Fibroblast of the aortic adventitia (primary cell): ENCODE data around the gene B3GAT1. TPM values are rescaled to one million over a fixed set of nuclear protein-coding genes. Genes with fewer than 3 reads are reported as not detected.
"Not testable (repeated sequence)": the region's sequence is repeated elsewhere in the genome, so short reads cannot be mapped to it uniquely, and the experiment has no call there.

Experiments
- DNase-seq: peaks from one replicate; pipeline ENCODE4 v3.0.0-alpha.2; 2010; ENCODE audit warnings: low read depth
- H3K4me3 ChIP-seq: 2 replicates; pipeline ENCODE4 v1.5.1; 2011; ENCODE audit warnings: low read depth, mild to moderate bottlenecking, control low read depth, low read length, moderate library complexity
- total RNA-seq: library from RNA; depleted of rRNA; stranded (reverse); fragments of >200 nt; gene quantifications from 2 replicates; pipeline ENCODE4 v1.2.3, GENCODE V29; 2012; ENCODE audit warnings: low replicate concordance
- TF ChIP-seq, protein P1 (sequence below): IDR thresholded peaks from 2 replicates; pipeline ENCODE4 v1.5.1; 2011; ENCODE audit warnings: mild to moderate bottlenecking, low read length, control low read depth, inconsistent platforms; ENCODE audit not compliant: insufficient read depth

The B3GAT1 gene
- total RNA-seq, 1 donor, result not detected

DNA sequence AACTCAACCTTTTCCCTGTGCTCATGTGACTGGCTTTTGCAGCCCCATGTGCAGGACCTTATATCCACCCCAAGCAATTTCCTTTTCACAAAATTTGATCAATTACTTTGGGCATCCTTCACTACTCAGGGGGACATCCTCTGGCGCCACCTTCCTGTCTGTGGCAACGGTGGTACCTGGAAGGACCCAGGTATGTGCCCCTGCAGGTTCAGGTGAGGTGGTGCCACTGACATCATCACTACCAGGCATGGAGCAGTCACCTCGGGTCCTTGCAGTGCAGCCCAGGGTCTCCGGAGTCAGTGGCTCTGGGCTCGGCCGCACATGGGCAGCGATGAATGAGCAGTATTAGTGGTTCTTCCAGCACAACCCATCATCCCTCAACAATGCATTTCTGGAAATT is 37.7 kb upstream of the B3GAT1 start:
- TF ChIP-seq, protein P1, sequence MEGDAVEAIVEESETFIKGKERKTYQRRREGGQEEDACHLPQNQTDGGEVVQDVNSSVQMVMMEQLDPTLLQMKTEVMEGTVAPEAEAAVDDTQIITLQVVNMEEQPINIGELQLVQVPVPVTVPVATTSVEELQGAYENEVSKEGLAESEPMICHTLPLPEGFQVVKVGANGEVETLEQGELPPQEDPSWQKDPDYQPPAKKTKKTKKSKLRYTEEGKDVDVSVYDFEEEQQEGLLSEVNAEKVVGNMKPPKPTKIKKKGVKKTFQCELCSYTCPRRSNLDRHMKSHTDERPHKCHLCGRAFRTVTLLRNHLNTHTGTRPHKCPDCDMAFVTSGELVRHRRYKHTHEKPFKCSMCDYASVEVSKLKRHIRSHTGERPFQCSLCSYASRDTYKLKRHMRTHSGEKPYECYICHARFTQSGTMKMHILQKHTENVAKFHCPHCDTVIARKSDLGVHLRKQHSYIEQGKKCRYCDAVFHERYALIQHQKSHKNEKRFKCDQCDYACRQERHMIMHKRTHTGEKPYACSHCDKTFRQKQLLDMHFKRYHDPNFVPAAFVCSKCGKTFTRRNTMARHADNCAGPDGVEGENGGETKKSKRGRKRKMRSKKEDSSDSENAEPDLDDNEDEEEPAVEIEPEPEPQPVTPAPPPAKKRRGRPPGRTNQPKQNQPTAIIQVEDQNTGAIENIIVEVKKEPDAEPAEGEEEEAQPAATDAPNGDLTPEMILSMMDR, result no peak
- no peak overlapping the region for H3K4me3 ChIP-seq
- no peak for DNase-seq

DNA sequence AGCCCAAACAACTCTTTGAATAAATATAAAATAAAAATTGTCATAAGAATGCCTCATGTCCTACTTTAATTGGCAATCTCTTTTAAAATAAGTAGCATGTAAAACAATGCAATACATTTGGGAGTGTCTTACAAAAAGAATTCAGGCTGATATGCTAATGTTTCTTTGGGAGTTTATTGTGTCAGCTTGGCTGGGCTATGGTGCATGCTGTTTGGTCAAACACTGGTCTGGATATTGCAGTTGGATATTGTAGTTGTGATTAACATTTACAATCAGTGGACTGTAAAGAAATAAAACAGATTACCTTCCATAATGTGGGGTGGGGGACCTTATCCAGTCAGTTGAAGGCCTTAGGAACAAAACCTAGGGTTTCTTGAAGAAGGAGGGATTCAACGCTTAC is 37.0 kb upstream of the B3GAT1 start:
- TF ChIP-seq, protein P1, result no peak
- H3K4me3 ChIP-seq, result no peak overlapping the region
- no peak for DNase-seq

DNA sequence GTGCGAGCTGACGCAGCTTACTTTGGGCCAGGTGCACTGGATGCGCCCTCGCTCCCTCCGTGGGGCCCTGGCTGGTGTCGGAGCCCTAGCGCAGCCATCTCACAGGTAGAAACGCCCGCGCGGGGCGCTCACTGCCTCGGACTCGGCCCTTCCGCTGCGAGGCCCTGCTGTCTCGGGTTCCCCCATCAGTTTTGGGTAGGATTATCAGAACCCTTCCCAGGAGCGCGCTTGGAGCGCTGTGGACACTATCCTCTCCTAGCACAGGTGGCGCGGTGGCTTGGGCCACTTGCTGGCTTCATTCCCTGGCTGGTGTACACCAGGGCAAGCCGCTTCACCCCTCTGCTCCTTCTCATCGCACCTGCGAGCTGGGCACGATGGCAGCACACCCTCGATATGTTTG is 35.7 kb upstream of the B3GAT1 start:
- TF ChIP-seq, protein P1, result no peak
- DNase-seq, result no peak
- H3K4me3 ChIP-seq, result no peak overlapping the region

DNA sequence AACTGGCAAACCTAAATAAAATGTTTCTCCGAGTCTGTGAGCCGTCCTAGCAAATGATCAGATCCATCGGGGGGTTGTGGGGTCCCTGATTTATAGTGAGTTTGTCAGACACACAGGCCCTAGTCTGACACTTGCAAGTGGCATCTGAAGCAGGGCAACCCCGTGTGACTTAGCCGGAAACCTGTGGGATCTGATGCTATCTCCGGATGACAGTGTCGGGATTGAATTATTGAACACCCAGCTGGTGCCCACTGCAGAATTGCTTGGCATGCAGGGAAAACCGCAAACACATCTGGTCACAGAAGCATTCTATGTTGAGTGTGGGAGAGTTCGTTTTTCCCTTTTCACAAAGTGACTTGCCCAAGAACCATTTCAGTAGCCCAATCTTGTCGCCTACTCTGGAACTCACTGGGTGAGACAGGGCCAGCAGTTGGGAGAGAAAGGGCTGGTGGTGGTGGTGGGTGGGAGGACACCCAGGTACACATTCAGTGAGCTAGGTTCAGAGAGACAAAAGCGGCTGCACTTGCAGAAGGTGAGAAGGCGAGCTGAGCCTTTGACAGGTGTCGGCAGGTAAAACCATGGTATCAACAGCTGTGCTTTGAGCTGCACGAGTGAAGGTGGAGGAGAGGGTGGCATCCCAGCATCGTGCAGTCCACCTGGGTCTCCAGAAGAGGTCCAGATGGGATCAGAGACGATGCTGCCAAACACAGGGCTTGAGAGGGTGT is 33.7 kb upstream of the B3GAT1 start:
- H3K4me3 ChIP-seq, result no peak overlapping the region
- TF ChIP-seq, protein P1, result no peak
- DNase-seq, result no peak

DNA sequence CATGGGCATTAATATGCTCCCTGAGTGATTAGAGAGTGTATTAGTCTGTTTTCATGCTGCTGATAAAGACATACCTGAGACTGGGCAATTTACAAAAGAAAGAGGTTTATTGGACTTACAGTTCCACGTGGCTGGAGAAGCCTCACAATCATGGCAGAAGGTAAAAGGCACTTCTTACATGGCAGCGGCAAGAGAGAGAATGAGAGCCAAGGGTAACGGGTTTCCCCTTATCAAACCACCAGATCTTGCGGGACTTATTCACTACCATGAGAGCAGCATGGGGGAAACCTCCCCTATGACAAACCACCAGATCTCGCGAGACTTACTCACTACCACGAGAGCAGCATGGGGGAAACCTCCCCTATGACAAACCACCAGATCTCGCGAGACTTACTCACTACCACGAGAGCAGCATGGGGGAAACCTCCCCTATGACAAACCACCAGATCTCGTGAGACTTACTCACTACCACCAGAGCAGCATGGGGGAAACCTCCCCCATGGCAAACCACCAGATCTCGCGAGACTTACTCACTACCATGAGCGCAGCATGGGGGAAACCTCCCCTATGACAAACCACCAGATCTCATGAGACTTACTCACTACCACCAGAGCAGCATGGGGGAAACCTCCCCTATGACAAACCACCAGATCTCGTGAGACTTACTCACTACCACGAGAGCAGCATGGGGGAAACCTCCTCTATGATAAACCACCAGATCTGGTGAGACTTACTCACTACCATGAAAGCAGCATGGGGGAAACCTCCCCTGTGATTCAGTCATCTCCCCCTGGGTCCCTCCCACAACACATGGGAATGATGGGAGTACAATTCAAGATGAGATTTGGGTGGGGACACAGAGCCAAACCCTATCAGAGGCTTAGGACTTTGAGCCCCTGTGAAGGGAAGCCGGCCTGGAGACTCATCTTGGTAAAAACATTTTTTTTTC is 32.4 kb upstream of the B3GAT1 start:
- not testable (repeated sequence) for DNase-seq, H3K4me3 ChIP-seq

DNA sequence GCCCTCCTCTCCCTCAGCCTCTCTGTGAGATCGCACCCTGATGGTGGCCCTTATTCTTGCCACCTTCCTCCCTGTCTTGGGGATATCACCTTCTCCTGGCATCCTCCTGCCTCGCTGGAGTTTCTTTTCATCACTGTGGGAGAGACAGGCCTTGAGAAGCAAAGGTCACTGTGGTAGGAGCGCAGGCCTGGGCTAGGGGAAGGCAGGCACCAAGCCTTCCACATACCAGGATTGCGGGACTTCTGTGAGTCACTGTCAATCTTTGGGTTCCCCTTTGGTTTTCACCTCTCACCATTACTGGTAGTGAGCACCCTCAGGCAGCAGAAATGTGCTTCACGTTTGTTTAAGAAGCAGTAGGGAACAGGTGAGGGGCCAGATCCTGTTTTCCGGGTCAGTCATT is 31.2 kb upstream of the B3GAT1 start:
- no peak overlapping the region for H3K4me3 ChIP-seq
- DNase-seq, result no peak
- TF ChIP-seq, protein P1, result no peak

DNA sequence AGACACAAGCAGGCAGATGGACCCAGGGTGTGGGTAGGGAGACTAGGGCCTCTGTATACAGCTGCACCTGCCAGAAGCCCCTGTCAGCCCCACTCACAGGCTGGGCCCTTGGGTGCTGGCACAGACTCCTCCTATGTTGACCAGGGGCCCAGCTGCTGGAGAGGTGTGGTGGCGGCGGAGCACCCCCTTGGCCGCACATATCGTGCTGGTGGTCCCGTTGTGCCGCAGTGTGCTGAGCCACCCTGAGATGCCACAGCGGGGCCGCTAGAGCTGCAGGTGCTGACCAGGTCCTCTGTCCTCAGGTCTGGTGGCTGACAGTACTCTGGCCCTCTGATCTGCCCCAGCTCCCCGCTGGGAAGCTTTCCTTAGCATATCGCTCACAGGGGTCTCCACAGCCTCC is 30.2 kb upstream of the B3GAT1 start:
- TF ChIP-seq, protein P1, result no peak
- DNase-seq, result no peak
- H3K4me3 ChIP-seq, result no peak overlapping the region
